GF-D8 (cell line): ENCODE measurements around the gene KY.

Source experiments
- DNase-seq: peaks from one replicate; lab custom pipeline; 2025; lab: John Stamatoyannopoulos, UW

KY gene

DNA sequence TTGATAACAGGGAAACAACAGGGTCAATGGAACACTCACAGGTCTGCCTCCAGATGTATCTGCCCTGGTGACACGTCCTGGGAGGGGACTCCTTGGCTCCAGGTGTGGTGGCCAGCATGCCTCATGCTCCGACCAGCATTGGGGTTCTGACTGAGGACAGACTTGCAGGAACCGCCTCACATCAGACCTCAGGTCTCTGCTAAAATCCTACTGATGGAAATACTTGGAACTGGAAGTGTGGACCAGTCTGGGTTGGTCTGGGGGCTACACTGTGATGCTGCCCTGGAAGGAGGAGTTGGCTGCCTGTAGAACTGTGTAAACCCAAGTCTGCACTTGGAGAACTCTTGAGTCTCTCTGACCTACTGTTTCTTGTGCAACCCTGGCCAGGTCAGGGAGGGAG lies 17.1 kb upstream of the KY start:
- DNase-seq: no peak

DNA sequence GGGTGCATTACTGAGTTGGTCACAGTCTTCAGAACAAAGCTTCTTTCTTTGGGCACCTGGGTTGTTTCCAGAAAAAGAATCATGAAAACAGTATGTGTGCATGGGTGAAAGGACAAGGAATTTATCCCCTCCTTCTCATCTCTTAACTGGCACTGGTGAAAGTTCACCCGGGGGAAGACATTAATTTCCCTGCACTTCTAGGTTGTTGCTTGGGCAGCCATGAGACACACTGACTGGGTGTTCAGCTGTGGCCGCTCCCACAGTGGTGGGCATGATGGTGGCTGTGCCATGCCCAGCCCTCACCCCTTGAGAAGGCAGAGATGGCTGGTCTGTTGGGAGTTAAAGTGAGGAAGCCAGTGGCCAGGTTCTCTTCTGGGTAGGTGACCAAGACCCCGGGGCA lies 16.6 kb upstream of the KY start:
- DNase-seq: no peak

DNA sequence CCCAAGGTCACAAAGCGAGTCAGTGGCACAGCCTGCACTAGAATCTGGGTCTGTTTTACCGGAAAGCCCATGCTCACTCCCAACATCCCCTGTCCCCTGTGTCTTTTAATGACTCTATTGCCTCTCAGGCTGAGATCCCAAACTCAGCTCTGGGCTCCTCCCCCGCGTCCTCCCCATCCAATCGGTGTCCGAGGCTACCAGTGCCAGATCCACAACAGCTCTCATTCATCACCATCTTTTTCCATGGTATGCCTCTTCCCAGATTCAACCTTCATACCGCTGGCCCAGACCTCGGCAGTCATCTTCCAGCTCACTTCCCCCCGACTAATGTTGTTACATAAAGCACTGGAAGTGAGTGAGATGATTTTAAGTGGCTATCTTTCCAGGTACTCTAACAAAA lies 16.1 kb upstream of the KY start:
- DNase-seq: no peak

DNA sequence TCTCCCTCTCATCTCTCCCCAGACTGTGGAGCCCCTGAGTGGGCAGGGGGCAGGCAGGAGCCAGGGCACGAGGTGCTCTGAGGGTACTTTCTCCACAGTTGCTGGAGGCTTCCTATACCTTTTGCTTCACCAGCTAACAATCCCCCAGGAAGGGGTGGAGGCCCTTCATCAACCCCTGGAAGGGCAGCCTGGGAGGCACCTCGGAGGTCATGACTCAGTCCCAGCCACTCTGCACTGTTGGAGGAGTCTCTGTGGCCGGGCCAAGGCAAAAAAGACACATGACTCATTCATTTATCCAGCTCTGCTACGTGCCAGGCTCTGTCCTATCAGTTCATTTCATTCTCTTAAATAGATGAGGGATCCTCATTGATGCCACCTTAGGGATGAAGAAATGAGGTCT lies 15.6 kb upstream of the KY start:
- no peak for DNase-seq

DNA sequence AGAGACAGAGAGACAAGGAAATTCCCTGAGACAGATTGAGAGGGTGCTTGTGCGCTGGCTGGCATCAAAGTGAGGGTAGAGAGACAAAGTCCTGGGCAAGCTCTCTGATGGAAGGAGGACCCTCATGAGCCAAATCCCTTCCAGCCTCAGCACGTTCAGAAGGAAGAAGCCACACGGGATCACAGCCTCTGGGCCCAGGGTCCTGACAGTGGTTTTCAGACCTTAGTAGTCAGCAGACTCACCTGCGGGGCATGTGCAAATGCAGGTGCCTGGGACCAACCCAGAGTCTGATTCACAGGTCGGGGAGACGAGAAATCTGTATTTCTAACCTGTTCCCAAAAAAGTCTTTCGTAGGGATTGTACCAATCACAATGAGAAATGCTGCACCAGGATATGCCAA lies 15.2 kb upstream of the KY start:
- no peak for DNase-seq

DNA sequence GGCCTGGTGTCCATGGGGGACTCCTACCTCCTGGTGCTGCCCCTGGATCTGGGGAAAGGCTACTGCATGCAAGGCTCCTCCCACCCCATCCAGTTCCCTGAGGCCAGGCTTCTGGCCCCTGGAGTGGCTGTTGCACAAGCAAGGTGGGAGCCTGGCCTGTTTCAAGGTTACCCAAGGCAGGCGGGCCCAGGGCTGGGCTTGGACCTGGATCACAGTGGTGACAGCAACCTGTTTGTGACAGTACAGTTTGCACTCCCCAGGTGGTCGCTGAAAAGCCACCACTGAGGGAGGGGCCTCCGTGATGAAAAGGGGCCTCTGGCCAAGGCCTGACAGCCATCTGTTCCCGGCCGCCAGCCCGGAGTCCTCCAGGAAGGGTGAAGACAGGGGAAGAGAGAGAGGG lies 14.4 kb upstream of the KY start:
- DNase-seq: no peak

DNA sequence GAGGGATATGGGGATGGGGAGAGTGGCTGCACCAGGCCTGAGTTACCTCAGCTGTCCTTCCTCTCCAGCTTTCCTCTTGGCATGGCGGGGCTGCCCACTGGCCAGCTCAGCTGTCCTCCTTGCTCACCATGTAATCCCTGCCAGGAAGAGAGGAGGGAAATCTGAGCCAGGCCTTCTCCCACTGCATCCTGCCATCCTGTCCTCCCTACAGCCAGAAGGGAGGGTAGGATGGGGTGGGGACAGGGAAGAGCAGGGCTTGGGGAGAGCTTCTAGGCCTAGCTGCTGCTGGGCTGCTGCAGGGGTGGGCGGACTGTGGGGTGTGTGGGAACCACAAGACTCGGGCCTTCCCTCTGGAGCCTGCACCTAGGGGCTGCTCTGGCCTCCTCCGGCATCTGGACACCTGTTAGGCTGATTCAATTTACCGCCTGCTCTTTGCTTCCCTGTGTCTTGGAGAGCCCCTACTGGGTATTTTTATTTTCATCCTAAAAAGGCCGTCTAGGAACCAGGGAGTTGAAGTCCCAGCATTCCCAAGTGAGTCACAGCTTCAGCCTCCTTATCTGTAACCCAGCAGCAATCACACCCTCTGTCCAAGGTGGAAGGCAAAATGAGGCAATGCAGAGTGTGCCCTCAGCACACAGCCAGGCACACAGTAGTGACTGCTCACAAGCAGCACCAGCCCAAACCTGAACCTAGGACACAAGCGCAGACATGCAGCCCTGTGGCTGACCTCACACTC lies 13.1 kb upstream of the KY start:
- DNase-seq: no peak

DNA sequence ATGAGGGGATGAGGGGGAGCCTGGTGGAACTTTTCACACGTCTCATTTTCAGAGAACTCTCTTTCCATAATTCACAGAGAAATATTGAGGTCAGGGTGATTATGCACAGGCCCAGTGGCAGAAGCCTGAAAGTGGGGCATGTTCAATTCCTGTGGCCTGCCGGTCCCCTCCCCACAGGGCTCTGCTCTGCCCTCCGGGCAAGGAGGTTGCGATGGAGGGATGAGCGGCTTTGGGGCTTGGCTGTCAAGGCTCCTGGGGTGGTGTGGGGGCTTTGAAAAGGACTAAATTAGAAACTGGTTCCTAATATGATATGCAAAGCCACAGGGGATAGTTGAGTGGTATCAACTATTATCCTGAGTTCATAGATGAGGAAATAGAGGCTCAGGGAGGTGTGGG lies 9.2 kb upstream of the KY start:
- no peak for DNase-seq

DNA sequence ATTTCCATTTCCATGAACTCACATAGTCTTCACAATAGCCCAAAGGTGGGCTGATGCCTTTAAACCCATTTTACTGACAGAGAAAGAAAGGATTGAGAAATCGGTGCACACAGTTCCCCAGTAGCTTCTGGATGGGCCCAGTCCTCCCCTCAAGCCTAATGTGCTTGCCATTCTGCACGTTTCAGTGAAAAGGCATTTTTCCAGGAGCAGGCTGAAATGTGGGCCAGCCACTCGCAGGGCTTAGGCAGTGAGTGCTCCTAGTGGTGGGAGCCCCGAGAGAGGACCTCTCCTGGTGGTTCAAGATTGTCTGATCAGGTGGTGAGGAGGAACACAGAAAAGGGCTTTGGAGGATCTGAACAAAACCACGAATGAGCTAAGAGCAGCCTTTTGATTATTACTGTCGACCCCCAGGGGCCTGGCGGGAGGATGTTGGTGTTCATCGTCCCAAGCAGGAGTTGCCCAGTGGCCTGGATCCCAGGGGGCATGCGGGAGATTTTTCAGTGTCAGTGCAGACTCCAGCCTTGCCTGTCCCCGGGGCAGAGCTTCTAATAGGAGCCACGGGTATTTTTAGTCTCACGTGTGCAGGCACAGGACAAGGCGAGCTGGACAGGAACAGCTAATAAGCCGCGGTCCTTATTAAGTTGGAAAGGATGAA lies 8.7 kb upstream of the KY start:
- no peak for DNase-seq

DNA sequence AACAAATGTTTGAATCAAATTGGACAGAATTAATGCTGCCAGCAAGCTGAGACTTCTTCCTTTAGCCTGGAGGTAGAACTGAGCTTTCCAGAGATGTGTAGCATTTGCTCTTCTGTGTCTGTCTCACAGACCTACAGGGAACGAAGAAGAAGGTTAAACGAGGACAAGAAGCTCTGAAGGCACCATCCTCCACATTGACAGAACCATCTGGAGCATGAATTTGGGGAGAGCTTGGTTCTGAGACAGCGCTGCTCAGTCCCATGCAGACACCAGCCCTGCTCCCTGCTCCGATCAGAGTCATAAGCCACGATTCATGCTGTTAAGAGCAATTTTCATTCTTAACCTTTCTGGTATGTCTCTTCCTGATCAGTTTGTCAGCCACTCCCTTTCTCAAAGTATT lies 7.7 kb upstream of the KY start:
- DNase-seq: no peak

DNA sequence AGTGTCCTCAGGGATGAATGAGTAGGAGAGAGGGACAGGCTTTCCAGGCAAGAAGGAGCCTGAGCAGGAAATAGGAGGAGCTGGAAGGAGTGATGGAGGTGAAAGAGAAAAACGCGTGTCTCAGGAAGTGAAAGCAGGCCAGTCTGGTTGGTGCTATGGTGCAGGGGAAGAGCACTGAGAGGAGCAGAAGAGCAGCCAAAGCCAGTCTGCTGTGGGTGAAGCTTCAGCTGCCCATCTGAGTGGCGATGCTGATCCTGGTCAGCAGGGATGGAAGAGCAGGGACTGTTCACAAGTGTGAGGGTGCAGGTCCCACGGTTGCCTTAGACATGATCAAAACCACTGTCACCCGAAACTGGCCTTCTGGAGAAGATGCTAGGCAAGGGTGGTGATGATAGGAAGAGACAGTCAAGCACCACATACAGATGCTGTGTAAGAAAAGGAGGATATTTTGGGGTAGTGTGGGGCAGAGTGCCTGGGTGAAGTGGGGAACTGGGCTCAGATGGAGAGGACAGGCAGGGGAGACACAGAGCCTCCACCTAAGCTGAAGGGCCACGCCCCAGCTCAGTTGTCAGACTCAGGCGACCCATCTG lies 5.5 kb upstream of the KY start:
- no peak for DNase-seq

DNA sequence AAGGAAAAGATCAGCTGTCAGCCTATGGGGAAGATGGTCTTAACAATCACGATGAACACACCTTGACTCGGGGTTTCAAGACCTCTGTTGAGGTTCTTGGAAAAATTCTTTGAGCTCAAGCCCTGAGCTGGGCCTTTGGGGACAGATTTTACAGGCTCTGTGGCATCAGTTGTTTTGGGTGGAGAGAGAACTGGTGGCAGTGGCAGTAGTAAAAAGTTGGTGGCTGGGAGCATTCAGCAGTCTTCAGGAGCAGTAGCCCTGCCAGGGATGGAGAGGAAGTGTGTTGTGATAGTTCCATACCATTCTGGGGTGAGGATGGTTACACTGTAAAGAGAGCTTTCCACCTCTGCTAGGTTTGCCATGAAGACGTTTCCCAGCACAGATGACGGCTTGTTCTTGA lies 4.9 kb upstream of the KY start:
- DNase-seq: no peak

DNA sequence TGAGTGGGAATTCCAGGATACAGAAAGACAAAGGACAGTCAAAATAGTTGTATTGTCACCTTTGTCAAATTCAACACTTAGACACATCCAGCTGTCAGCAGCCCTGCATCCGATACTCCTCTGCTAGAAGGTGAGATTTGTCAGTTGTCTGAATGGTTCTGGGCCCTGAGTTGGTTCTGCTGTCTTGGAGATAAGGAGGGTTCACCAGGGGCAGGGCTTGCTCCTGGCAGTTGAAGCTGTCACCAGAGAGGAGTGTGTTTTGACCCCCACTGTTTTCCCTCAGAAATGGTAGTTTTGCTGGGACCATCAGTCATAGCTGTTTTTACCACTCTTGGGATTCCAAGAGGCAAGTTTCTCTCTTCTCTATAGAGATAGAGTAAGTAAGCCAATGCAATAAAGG lies 3.2 kb upstream of the KY start:
- DNase-seq: no peak

DNA sequence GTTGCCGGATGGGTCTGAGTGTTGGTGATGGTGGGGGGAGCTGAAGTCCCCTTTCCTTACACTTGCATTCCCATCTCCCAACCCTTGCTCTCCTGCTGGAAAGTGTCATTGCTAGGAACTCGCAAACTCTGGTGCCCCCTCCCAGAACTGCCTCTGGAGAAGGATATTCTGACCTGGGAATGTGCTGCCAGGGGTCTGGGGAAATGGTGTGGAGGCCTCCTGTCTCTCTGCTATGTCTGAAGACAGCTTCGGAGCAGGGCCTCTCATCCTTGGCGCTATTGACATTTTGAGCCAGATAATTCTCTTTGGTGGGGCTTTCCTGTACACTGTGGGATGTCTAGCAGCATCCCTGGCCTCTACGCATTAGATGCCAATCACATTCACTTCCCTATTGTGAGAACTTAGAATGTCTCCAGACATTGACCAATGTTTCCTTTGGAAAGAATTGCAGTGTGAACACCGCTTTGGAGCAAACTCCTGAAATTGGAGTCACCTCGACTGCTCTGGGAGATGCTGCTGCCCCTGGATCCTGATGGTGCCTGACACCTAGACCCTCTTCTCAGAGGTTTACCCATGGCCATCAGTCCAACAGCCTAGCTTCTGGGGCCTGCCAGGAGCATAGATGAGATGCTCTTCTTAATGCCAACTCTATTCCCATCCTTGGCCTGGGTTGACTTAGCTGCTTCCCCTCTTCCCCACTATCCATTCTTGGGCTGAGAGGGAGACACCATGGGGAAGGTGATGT lies 2.2 kb upstream of the KY start:
- DNase-seq: no peak

DNA sequence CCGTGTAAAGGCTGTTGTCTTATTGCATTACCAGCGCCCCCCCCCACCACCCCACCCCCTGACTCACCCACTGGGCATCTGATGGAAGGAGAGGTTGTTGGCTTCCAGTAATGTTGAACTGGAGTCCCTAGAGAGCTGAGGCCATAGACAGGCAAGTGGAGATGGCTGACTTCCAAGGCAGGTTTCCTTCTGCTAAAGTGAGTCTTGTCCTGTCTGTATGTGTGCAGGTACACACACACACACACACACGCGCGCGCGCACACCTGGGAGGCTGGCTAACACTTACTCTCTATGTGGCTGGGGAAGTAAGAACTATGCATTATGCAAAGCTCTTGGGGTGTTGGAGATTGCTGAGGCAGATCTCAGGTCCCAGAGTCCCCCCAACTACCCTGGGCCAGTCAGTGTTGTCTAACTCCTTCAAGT lies 1.6 kb upstream of the KY start:
- DNase-seq: no peak

DNA sequence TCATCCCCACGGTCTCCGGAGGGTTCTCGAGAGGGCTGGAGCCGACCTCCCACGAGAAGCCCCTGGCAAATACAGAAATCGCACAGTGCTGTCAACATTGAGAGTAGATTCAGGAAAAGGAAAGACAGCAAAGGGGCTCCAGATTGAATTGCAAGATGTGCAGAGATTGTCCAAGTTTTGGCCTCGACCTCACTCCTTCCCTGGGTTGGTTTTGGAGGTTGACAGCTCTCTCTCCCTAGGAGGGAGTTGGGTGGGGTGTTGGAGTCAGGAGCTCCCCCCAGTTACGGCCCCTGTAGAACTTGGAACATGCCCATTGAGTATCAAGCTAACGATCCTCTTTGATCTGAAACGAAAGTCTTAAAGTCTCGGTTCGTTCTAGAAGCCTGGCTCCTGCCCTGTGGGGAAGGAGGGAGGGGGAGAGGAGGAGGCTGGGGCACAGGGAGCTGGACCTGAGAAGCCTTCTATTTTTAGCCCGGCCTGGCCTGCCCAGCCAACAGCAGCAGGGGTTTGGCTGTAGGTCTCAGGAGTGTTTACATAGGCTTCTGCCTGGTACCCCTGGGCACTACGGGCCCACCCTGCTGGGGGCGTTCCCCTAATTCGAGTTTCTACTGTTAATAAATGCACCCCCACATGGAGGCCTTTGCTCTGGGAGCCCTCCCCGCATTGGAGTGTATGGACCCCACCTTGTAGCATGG lies 672 bp upstream of the KY start:
- DNase-seq: no peak

DNA sequence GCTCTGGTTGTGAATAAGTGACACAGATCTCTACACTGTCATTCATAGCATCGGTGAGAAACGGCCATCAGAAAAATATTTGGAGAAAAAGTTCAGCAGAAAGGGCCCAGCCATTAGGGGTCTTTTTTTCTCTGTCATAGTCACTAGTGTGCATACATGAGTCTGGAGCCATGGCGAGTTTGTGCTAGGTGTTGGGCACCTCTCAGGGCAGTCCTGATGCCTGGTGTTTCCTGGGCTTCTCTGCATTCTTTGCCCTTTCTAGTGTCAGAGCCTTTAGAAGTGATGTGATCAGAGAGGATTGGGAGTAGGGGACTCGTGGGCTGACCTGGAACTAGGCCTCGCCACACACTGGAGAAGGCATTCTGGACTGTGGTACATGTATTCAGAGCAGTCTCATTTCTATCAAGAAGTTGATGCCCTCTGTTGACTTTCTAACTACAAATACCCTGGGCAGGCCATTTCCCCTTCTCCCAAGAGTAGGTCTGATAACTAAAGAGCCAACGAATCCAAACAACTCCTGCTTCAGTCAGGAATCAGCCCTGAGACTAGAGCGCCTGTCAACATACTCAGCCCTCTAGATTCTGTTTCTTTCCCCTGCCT lies 1.6 kb downstream of the KY start:
- no peak for DNase-seq

DNA sequence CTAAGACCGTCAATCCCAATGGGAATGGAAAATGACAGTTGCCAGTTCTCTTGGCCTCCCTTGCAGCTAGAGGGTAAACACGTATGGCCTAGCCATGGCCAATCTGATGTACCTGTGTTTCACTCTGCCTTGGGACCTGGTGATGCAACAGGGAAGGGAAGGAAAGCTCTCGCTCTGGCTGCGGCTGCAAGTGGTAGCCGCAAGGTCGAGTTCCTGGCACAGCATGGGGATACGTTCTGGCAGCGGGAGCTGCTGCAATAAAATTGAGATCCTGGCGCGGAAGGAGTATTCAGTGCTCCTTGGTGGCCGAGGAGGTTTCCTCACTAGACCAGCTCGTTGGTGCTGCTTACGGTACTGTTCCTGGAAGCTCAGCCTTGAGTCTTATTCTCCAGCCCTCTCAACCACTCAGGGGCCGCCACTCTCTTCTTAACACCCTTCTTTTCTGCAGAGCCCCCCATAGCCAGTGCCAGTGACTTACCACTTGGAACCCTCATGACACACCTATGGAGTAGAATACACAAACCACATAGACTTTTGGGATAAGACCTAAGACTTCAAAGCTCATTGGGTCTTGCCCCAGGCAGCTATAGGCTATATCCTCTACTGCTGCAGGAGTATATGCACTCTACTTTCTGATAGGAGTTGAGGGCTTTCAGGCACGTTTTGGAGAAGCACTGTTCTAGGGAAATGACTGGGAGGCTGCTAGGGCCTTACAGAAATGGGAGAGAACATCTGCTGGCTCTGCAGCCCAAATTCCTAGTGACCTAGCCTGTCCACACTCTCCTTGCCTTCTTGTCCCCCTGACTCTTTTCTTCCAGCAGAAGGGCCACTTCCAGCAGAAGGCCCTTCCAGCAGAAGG lies 2.7 kb downstream of the KY start:
- no peak for DNase-seq

DNA sequence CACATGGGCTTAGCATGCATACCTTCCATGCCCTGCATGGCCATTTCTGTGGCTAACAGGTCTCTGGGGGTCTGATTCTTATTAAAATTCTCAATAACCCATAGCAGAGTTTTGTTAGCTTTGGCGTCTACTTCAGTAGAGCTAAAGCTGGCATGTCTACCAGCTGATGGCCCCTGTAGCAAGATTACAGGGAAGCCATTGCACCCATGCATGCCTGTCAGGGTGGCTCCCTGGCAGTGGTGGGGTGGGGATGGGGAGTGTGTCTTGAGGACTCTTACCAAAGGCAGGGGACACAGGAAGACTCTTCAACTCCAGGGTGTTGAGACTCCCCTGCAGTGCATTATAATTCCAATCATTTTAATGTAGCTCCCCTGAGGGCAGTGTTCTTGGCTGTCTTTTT lies 4.7 kb downstream of the KY start:
- no peak for DNase-seq

DNA sequence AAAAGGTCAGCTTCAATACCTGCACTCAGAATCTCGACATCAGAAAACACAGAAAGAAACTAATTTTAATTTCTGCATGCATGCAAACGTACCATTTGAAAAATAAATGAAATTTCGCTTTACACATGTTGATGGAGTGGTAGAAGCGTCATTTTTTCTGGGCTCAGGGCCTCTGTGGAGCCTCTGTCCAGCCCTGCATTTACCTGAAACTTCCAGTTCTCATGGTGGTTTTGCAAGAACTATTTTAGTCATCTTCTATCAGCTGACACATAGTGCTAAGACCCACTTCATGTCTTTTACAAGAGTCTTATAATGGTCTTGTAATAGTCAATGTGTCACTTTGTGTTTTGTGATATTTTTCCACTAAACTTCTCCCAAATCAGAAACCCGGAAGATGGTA lies 5.3 kb downstream of the KY start:
- DNase-seq: no peak
